ENCODE measurements around the gene NKD2. TPM values are rescaled to one million over a fixed set of nuclear protein-coding genes. Genes with fewer than 3 reads are reported as not detected.

Gene NKD2
- polyA plus RNA-seq, 1 donor = 15.6 TPM

Other genes with a start within 250 kb of the NKD2 start
- gene ZDHHC11B, start 224.1 kb upstream of the NKD2 start, polyA plus RNA-seq (ENCODE audit: insufficient read length) = 8.9 TPM
- 14.7 TPM for gene ZDHHC11, start 157.8 kb upstream of the NKD2 start, polyA plus RNA-seq (ENCODE audit: insufficient read length)
- 47.5 TPM for gene BRD9, start 116.0 kb upstream of the NKD2 start, polyA plus RNA-seq (ENCODE audit: insufficient read length)
- 14.5 TPM for gene TRIP13, start 115.9 kb upstream of the NKD2 start, polyA plus RNA-seq (ENCODE audit: insufficient read length)
- 38.3 TPM for gene SLC12A7, start 103.3 kb downstream of the NKD2 start, polyA plus RNA-seq (ENCODE audit: insufficient read length)
- 67.4 TPM for gene SLC6A19, start 192.8 kb downstream of the NKD2 start, polyA plus RNA-seq (ENCODE audit: insufficient read length)
- gene SLC6A18, start 216.6 kb downstream of the NKD2 start, polyA plus RNA-seq (ENCODE audit: insufficient read length) = 0.53 TPM